HG03064 (cell line): Measurements from ENCODE around the gene KCTD3.

ENCODE experiments used
- ATAC-seq: cut with Tn5 transposase; IDR thresholded peaks from one replicate; pipeline ENCODE4 v1.9.1; 2021; ENCODE audit warnings: low read depth; ENCODE audit not compliant: unreplicated experiment

Gene KCTD3

GRCh38 chr1:215555531-215555930 is 11.6 kb upstream of the KCTD3 start:
- no peak for ATAC-seq

GRCh38 chr1:215556996-215557395 is 10.1 kb upstream of the KCTD3 start:
- ATAC-seq, result no peak

- ATAC-seq, result no peak
These were observed 9.6 kb upstream of the KCTD3 start for GRCh38 chr1:215557504-215557903.

- no peak for ATAC-seq
These were observed 9.0 kb upstream of the KCTD3 start for GRCh38 chr1:215557992-215558626.

GRCh38 chr1:215567491-215568298 is 591 bp downstream of the KCTD3 start:
- peak; percentile 61 for ATAC-seq

GRCh38 chr1:215568299-215568692 is 1.2 kb downstream of the KCTD3 start:
- no peak for ATAC-seq

- no peak for ATAC-seq
These were observed 3.1 kb downstream of the KCTD3 start for GRCh38 chr1:215569986-215570824.

GRCh38 chr1:215581896-215582295 is 14.8 kb downstream of the KCTD3 start:
- ATAC-seq, result no peak

- ATAC-seq, result no peak
These were observed 16.2 kb downstream of the KCTD3 start for GRCh38 chr1:215583185-215583749.

- no peak for ATAC-seq
These were observed 17.3 kb downstream of the KCTD3 start for GRCh38 chr1:215584389-215584788.

GRCh38 chr1:215589650-215590435 is 22.7 kb downstream of the KCTD3 start:
- no peak for ATAC-seq

GRCh38 chr1:215590779-215591491 is 23.8 kb downstream of the KCTD3 start:
- ATAC-seq, result no peak

GRCh38 chr1:215594640-215595039 is 27.5 kb downstream of the KCTD3 start:
- no peak for ATAC-seq

- ATAC-seq, result no peak
These were observed 28.1 kb downstream of the KCTD3 start for GRCh38 chr1:215595231-215595630.

- ATAC-seq, result no peak
These were observed 30.9 kb downstream of the KCTD3 start for GRCh38 chr1:215597961-215598360.

GRCh38 chr1:215599418-215600074 is 32.4 kb downstream of the KCTD3 start:
- no peak for ATAC-seq

GRCh38 chr1:215600258-215600792 is 33.2 kb downstream of the KCTD3 start:
- ATAC-seq, result no peak

- ATAC-seq, result no peak
These were observed 33.8 kb downstream of the KCTD3 start for GRCh38 chr1:215600867-215601266.

- ATAC-seq, result no peak
These were observed 34.2 kb downstream of the KCTD3 start for GRCh38 chr1:215601276-215601675.
